Measurements from ENCODE around the gene ZNF19. TPM values are rescaled to one million over a fixed set of nuclear protein-coding genes. Genes with fewer than 3 reads are reported as not detected.

The ZNF19 gene
- total and polyA plus RNA-seq, 3 donors from 2014 or later: 28.4 to 44.6 (median 31.8) TPM

- no peaks in the 10 kb centered on the region for H3K36me3 ChIP-seq (ENCODE audit: low read depth, missing control alignments)
- H3K4me3 ChIP-seq: no peak overlapping the region
- H3K4me1 ChIP-seq: no peaks in the 10 kb centered on the region
- no peak overlapping the region for H3K27ac ChIP-seq
- TF ChIP-seq POLR2A (IDR thresholded peaks at IDR 0.05) (no peak), CTCF (IDR thresholded peaks at IDR 0.05) (no peak)
- intact Hi-C loops (cut with DNase I; ENCODE audit: low total_unique reads): no loop called here
- no peaks in the 10 kb centered on the region for H3K27me3 ChIP-seq
- no peaks in the 10 kb centered on the region for H3K9me3 ChIP-seq
- 73 to 83% methylated on average over 3 of the region's 3 CpGs for WGBS, 2 donors
- no peak for DNase-seq
These were observed 31.4 kb upstream of the ZNF19 start for GRCh38 chr16:71520550-71520949.

GRCh38 chr16:71515026-71515425 lies 25.9 kb upstream of the ZNF19 start:
- DNase-seq: no peak
- intact Hi-C loops (cut with DNase I; ENCODE audit: low total_unique reads): no loop called here
- Histone ChIP-seq H3K27ac (no peak overlapping the region), H3K4me3 (no peak overlapping the region), H3K27me3 (no peaks in the 10 kb centered on the region), H3K36me3 (ENCODE audit: low read depth, missing control alignments) (no peaks in the 10 kb centered on the region), H3K9me3 (no peaks in the 10 kb centered on the region), H3K4me1 (no peaks in the 10 kb centered on the region)
- 75 to 76% methylated on average over 3 of the region's 3 CpGs for WGBS, 2 donors
- TF ChIP-seq CTCF (IDR thresholded peaks at IDR 0.05): no peak
- TF ChIP-seq POLR2A (IDR thresholded peaks at IDR 0.05): no peak

- Histone ChIP-seq H3K27me3 (no peaks in the 10 kb centered on the region), H3K4me3 (no peak overlapping the region), H3K9me3 (no peaks in the 10 kb centered on the region), H3K4me1 (no peaks in the 10 kb centered on the region), H3K27ac (no peak overlapping the region), H3K36me3 (ENCODE audit: low read depth, missing control alignments) (no peaks in the 10 kb centered on the region)
- 74 to 79% methylated on average over 7 of the region's 7 CpGs for WGBS, 2 donors
- intact Hi-C loops (cut with DNase I; ENCODE audit: low total_unique reads): no loop called here
- no peak for TF ChIP-seq CTCF (IDR thresholded peaks at IDR 0.05)
- no peak for TF ChIP-seq POLR2A (IDR thresholded peaks at IDR 0.05)
- no peak for DNase-seq
These were observed 25.4 kb upstream of the ZNF19 start for GRCh38 chr16:71514476-71514875.

GRCh38 chr16:71513302-71513701 lies 24.2 kb upstream of the ZNF19 start:
- DNase-seq: no peak
- no peaks in the 10 kb centered on the region for H3K9me3 ChIP-seq
- H3K27ac ChIP-seq: no peak overlapping the region
- no peaks in the 10 kb centered on the region for H3K36me3 ChIP-seq (ENCODE audit: low read depth, missing control alignments)
- intact Hi-C loops (cut with DNase I; ENCODE audit: low total_unique reads): no loop called here
- H3K4me1 ChIP-seq: no peaks in the 10 kb centered on the region
- TF ChIP-seq POLR2A (IDR thresholded peaks at IDR 0.05) (no peak), CTCF (IDR thresholded peaks at IDR 0.05) (no peak)
- no peaks in the 10 kb centered on the region for H3K27me3 ChIP-seq
- no peak overlapping the region for H3K4me3 ChIP-seq
- WGBS, 2 donors: 0% methylated on average over 1 of the region's 1 CpG

- Histone ChIP-seq H3K27me3 (no peaks in the 10 kb centered on the region), H3K4me3 (no peak overlapping the region), H3K27ac (no peak overlapping the region), H3K9me3 (no peaks in the 10 kb centered on the region), H3K4me1 (no peaks in the 10 kb centered on the region), H3K36me3 (ENCODE audit: low read depth, missing control alignments) (no peaks in the 10 kb centered on the region)
- intact Hi-C loops (cut with DNase I; ENCODE audit: low total_unique reads): loop anchor here (10.0 kb wide), 1 partner anchor 92 kb away; no protein-coding TSS in a partner anchor
- no peak for DNase-seq
- 55 to 65% methylated on average over 1 of the region's 1 CpG for WGBS, 2 donors
- no peak for TF ChIP-seq POLR2A (IDR thresholded peaks at IDR 0.05)
- no peak for TF ChIP-seq CTCF (IDR thresholded peaks at IDR 0.05)
These were observed 17.9 kb upstream of the ZNF19 start for GRCh38 chr16:71507061-71507460.

Measured in testis (tissue), 3 donors.